GM23248 (cell line): ENCODE data around the gene PRPF31. TPM values are rescaled to one million over a fixed set of nuclear protein-coding genes. Genes with fewer than 3 reads are reported as not detected.

Source experiments
- DNase-seq: peaks from one replicate; pipeline ENCODE4 v3.0.0-alpha.2; 2015
- H2AFZ ChIP-seq: fragments of 200-600 bp; sonication (generic); 2 replicates; pipeline ENCODE4 v1.6.1; 2016; ENCODE audit warnings: antibody characterized with exemption
- H3F3A ChIP-seq: fragments of 200-600 bp; sonication (generic); 2 replicates; pipeline ENCODE4 v1.6.1; 2016; ENCODE audit warnings: mild to moderate bottlenecking, antibody characterized with exemption, mixed run types; ENCODE audit not compliant: insufficient read depth
- H3K27ac ChIP-seq: fragments of 200-600 bp; sonication (generic); 2 replicates; pipeline ENCODE4 v1.5.1; 2016; ENCODE audit warnings: mild to moderate bottlenecking
- H3K27me3 ChIP-seq: fragments of 200-600 bp; sonication (generic); replicated peaks from 2 replicates; pipeline ENCODE4 v1.6.1; 2016; ENCODE audit warnings: mild to moderate bottlenecking; ENCODE audit not compliant: insufficient read depth
- H3K36me3 ChIP-seq: fragments of 200-600 bp; sonication (generic); 2 replicates; pipeline ENCODE4 v1.6.1; 2016; ENCODE audit warnings: low read depth, mild to moderate bottlenecking
- H3K4me1 ChIP-seq: fragments of 200-600 bp; sonication (generic); 2 replicates; pipeline ENCODE4 v1.6.1; 2016; ENCODE audit warnings: mild to moderate bottlenecking; ENCODE audit not compliant: insufficient read depth
- H3K4me2 ChIP-seq: fragments of 200-600 bp; sonication (generic); one replicate; pipeline ENCODE4 v1.6.1; 2016; ENCODE audit warnings: mild to moderate bottlenecking; ENCODE audit not compliant: unreplicated experiment
- H3K4me3 ChIP-seq: fragments of 200-600 bp; sonication (generic); 2 replicates; pipeline ENCODE4 v1.5.1; 2016; ENCODE audit warnings: mild to moderate bottlenecking
- H3K79me2 ChIP-seq: fragments of 200-600 bp; sonication (generic); 2 replicates; pipeline ENCODE4 v1.6.1; 2016; ENCODE audit warnings: mild to moderate bottlenecking; ENCODE audit not compliant: insufficient read depth
- H3K9ac ChIP-seq: fragments of 200-600 bp; sonication (generic); 2 replicates; pipeline ENCODE4 v1.6.1; 2016; ENCODE audit warnings: mild to moderate bottlenecking
- H3K9me2 ChIP-seq: fragments of 200-600 bp; sonication (generic); 2 replicates; pipeline ENCODE4 v1.6.1; 2016; ENCODE audit warnings: mixed run types, mild to moderate bottlenecking, moderate library complexity; ENCODE audit not compliant: insufficient read depth
- H3K9me3 ChIP-seq: fragments of 200-600 bp; sonication (generic); one replicate; pipeline ENCODE4 v1.6.1; 2017; ENCODE audit warnings: low read depth
- H4K20me1 ChIP-seq: fragments of 200-600 bp; sonication (generic); 2 replicates; pipeline ENCODE4 v1.6.0; 2016; ENCODE audit not compliant: insufficient read depth
- EZH2 ChIP-seq: fragments of 200-600 bp; sonication (generic); IDR thresholded peaks from 2 replicates; pipeline ENCODE4 v1.6.1; 2018; ENCODE audit warnings: antibody characterized with exemption, mild to moderate bottlenecking; ENCODE audit not compliant: insufficient read depth, poor library complexity, severe bottlenecking
- EZH2phosphoT487 ChIP-seq: fragments of 200-600 bp; sonication (generic); IDR thresholded peaks from 2 replicates; pipeline ENCODE4 v1.6.1; 2018; ENCODE audit warnings: antibody characterized with exemption, moderate library complexity, mild to moderate bottlenecking, low read depth; ENCODE audit not compliant: insufficient read depth
- WGBS, 2 experiments: methylation state at CpG; one replicate each; pipeline ENCODE4 v1.1.6; 2015 to 2017; ENCODE audit warnings: low lambda C conversion rate in 2 of 2, low coverage in 1 of 2; ENCODE audit errors: missing lambda C conversion rate in 2 of 2; 5-methylcytosine and 5-hydroxymethylcytosine counted together
- in situ Hi-C: fragments of 300-500 bp; cut with MboI; formaldehyde crosslinking; loops from 2 replicates; pipeline ENCODE4 v1.15.0; 2020
- polyA plus RNA-seq: library from polyadenylated mRNA; unstranded; fragments of >200 nt; fragmentation: Nextera tagmentation; extraction: Ambion mirVana; gene quantifications from 2 replicates; pipeline ENCODE4 v1.2.1, GENCODE V29; 2016
- total RNA-seq: library from RNA; depleted of rRNA; stranded (reverse); fragments of >200 nt; shearing (Covaris generic); gene quantifications from 2 replicates; pipeline ENCODE4 v1.2.3, GENCODE V29; 2014

Gene PRPF31
- total and polyA plus RNA-seq, 2 experiments from 2014 or later, result 38.4 to 78.6 TPM

- Histone ChIP-seq H3K9me3 (no peaks in the 10 kb centered on the region), H3K9ac (no peak overlapping the region), H3K36me3 (peaks cover 26% of the 10 kb centered on the region; the same call in 1 of the 2 replicates), H3K4me2 (no peak overlapping the region), H3K27me3 (no peaks in the 10 kb centered on the region), H4K20me1 (no peaks in the 10 kb centered on the region), H3K79me2 (peaks cover 21% of the 10 kb centered on the region; the same call in 1 of the 2 replicates), H3K4me3 (no peak overlapping the region), H3K27ac (peak overlapping the region; percentile 35; the same call in 1 of the 2 replicates), H3K9me2 (no peaks in the 10 kb centered on the region), H3K4me1 (peaks cover 10% of the 10 kb centered on the region), H3F3A (peaks cover 14% of the 10 kb centered on the region), H2AFZ (no peak overlapping the region)
- WGBS, 2 experiments, result 68 to 86% methylated on average over 10 to 25 of the region's 25 CpGs
- TF ChIP-seq EZH2phosphoT487 (no peak), EZH2 (no peak)
- peak; percentile 10 for DNase-seq
- in situ Hi-C loops, result no loop called here
These were observed 37.4 kb downstream of the PRPF31 start for GRCh38 chr19:54152878-54153524.

GRCh38 chr19:54153731-54154326 lies 38.3 kb downstream of the PRPF31 start:
- Histone ChIP-seq H3K4me2 (no peak overlapping the region), H3K4me3 (no peak overlapping the region), H3K9ac (no peak overlapping the region), H3K79me2 (peaks cover 26% of the 10 kb centered on the region; the same call in 1 of the 2 replicates), H2AFZ (no peak overlapping the region), H4K20me1 (no peaks in the 10 kb centered on the region), H3K9me3 (no peaks in the 10 kb centered on the region), H3K27me3 (no peaks in the 10 kb centered on the region), H3K36me3 (peaks cover 26% of the 10 kb centered on the region; the same call in 1 of the 2 replicates), H3K4me1 (peaks cover 17% of the 10 kb centered on the region), H3K9me2 (no peaks in the 10 kb centered on the region), H3F3A (peaks cover 21% of the 10 kb centered on the region), H3K27ac (peak overlapping the region; percentile 48)
- WGBS, 2 experiments, result 94 to 96% methylated on average over 10 of the region's 10 CpGs
- no peak for TF ChIP-seq EZH2phosphoT487
- no peak for TF ChIP-seq EZH2
- in situ Hi-C loops, result no loop called here
- peak; percentile 8 for DNase-seq

DNA sequence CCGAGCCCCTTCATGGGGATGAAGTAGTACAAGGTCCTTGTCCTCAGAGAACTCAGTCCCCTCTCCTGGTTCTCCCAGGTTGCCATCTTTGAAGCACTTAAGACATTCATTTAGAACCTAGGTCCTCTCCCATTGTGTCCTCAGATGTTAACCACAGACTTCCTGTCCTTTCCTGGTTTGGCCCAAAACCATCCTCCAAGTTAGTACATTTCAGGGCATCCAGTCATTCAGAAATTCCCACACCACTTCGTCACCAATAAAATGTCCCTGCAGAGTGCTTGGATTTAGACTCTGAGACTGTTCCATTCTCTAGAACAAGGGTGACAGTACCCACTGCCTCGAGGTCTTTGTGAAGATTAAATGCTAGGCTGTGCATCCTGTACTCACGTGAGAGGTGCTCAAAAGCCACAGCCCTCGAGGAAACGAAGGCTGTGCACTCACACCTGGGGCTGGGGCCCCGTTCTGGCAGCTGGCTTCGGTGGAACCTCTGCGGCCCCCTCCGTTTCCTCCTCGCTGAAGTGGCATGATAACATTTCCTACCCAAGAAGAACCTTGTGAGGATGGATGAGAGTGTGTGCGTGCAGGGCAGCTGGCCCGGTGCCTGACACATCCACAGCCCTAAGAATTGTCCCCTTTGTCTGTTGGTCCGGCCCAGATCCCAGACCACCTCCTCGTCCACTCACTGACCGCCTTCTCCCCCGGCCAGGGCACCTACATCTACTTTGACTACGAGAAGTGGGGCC lies 39.2 kb downstream of the PRPF31 start:
- Histone ChIP-seq H3K4me2 (no peak overlapping the region), H3K9me3 (no peaks in the 10 kb centered on the region), H3K27ac (peak overlapping the region; percentile 48), H3K9ac (no peak overlapping the region), H3K36me3 (peaks cover 26% of the 10 kb centered on the region; the same call in 1 of the 2 replicates), H2AFZ (no peak overlapping the region), H4K20me1 (no peaks in the 10 kb centered on the region), H3K4me1 (peaks cover 17% of the 10 kb centered on the region), H3K79me2 (peaks cover 26% of the 10 kb centered on the region; the same call in 1 of the 2 replicates), H3K27me3 (no peaks in the 10 kb centered on the region), H3K4me3 (no peak overlapping the region), H3K9me2 (no peaks in the 10 kb centered on the region), H3F3A (peaks cover 25% of the 10 kb centered on the region)
- DNase-seq, result peak; percentile 69
- in situ Hi-C loops, result no loop called here
- TF ChIP-seq EZH2 (no peak), EZH2phosphoT487 (no peak)
- 65 to 70% methylated on average over 13 to 18 of the region's 18 CpGs for WGBS, 2 experiments

- Histone ChIP-seq H3K4me2 (no peak overlapping the region), H3K27ac (no peak overlapping the region), H3K4me3 (no peak overlapping the region), H3K79me2 (peaks cover 26% of the 10 kb centered on the region; the same call in 1 of the 2 replicates), H3K27me3 (no peaks in the 10 kb centered on the region), H3K36me3 (peaks cover 26% of the 10 kb centered on the region; the same call in 1 of the 2 replicates), H3K9me2 (no peaks in the 10 kb centered on the region), H3F3A (peaks cover 28% of the 10 kb centered on the region), H3K4me1 (peaks cover 20% of the 10 kb centered on the region), H4K20me1 (no peaks in the 10 kb centered on the region), H3K9ac (no peak overlapping the region), H2AFZ (no peak overlapping the region), H3K9me3 (no peaks in the 10 kb centered on the region)
- DNase-seq, result no peak
- WGBS, 2 experiments, result 78 to 84% methylated on average over 17 to 19 of the region's 19 CpGs
- TF ChIP-seq EZH2, result no peak
- no peak for TF ChIP-seq EZH2phosphoT487
- in situ Hi-C loops, result no loop called here
These were observed 40.1 kb downstream of the PRPF31 start for GRCh38 chr19:54155694-54156093.
